ENCODE data around the gene RAB3B. TPM values are rescaled to one million over a fixed set of nuclear protein-coding genes. Genes with fewer than 3 reads are reported as not detected.

The RAB3B gene
- total RNA-seq, 1 donor from 2014 or later = not detected

DNA sequence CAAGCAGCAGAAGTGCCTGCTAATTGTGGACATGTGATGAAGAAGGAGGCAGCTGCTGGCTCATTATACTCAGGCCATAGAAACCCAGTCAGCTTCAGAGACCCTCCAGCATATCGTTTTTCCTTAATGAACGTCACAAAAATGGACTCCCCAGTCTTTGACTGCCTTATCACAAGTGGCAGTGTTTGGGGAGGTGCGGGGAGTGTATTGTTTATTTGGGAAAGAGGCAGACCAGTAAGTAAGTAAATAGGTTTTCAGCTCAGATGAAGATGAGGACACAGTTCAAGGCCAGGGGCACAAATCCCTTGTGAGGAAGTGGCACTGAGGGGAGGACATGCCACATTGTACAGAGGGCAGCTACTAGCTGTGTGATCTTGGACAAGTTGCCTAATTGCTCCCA, 68.5 kb downstream of the RAB3B start:
- DNase-seq = no peak
- no peak overlapping the region for H3K27ac ChIP-seq (replicated peaks)
- H3K4me1 ChIP-seq = no peaks in the 10 kb centered on the region
- intact Hi-C loops (cut with micrococcal nuclease) = no loop called here
- H3K36me3 ChIP-seq = no peaks in the 10 kb centered on the region
- TF ChIP-seq, protein P1, sequence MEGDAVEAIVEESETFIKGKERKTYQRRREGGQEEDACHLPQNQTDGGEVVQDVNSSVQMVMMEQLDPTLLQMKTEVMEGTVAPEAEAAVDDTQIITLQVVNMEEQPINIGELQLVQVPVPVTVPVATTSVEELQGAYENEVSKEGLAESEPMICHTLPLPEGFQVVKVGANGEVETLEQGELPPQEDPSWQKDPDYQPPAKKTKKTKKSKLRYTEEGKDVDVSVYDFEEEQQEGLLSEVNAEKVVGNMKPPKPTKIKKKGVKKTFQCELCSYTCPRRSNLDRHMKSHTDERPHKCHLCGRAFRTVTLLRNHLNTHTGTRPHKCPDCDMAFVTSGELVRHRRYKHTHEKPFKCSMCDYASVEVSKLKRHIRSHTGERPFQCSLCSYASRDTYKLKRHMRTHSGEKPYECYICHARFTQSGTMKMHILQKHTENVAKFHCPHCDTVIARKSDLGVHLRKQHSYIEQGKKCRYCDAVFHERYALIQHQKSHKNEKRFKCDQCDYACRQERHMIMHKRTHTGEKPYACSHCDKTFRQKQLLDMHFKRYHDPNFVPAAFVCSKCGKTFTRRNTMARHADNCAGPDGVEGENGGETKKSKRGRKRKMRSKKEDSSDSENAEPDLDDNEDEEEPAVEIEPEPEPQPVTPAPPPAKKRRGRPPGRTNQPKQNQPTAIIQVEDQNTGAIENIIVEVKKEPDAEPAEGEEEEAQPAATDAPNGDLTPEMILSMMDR (IDR thresholded peaks at IDR 0.05; ENCODE audit: borderline replicate concordance) = no peak
- peaks cover 85% of the 10 kb centered on the region for H3K27me3 ChIP-seq (ENCODE audit: low read depth)
- H3K9me3 ChIP-seq (replicated peaks) = no peaks in the 10 kb centered on the region
- no peak overlapping the region for H3K4me3 ChIP-seq

DNA sequence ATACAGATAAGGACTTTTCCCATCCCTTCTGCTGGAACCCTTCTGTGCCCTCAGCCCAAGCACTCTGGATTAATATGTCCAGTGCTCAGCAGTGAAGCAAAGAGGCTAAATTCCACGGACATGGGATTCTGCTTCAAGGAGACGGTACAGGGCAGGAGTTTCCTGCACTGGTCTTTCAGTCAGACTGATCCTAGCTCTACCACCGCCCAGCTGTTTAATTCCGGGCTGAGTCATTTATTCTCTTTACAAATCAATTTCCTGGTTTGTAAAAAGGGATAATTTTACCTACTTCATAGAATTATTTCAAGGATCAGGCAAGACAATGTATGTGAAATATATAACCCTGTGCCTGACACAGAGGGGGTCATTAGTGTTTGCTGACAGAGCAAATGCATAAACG, 70.4 kb downstream of the RAB3B start:
- H3K4me1 ChIP-seq = no peaks in the 10 kb centered on the region
- no peak for DNase-seq
- H3K4me3 ChIP-seq = no peak overlapping the region
- H3K27me3 ChIP-seq (ENCODE audit: low read depth) = peaks cover 82% of the 10 kb centered on the region
- H3K36me3 ChIP-seq = no peaks in the 10 kb centered on the region
- H3K27ac ChIP-seq (replicated peaks) = no peak overlapping the region
- TF ChIP-seq, protein P1 (IDR thresholded peaks at IDR 0.05; ENCODE audit: borderline replicate concordance) = no peak
- intact Hi-C loops (cut with micrococcal nuclease) = no loop called here
- no peaks in the 10 kb centered on the region for H3K9me3 ChIP-seq (replicated peaks)

DNA sequence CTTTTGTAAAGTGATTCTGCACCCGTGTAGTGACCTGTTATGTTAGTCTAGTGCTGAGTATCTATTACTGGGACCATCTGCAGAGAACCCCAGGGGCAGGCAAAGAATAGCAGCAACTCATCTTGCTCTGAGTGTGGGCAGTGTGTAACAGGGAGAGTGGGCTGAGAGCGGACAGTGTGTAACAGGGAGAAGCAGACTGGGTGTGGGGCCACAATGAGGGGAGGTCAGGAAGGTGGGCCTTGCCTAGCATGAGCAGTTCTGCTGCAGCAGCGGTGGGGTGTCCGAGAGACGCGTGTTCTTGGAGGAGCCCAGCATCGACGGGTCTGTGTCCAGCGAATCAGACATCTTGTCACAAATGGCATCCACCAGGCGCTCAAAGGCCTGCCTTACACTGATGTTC, 70.8 kb downstream of the RAB3B start:
- no peaks in the 10 kb centered on the region for H3K36me3 ChIP-seq
- H3K27me3 ChIP-seq (ENCODE audit: low read depth) = peaks cover 78% of the 10 kb centered on the region
- intact Hi-C loops (cut with micrococcal nuclease) = no loop called here
- H3K4me1 ChIP-seq = no peaks in the 10 kb centered on the region
- H3K9me3 ChIP-seq (replicated peaks) = no peaks in the 10 kb centered on the region
- no peak for DNase-seq
- no peak overlapping the region for H3K27ac ChIP-seq (replicated peaks)
- no peak overlapping the region for H3K4me3 ChIP-seq
- TF ChIP-seq, protein P1 (IDR thresholded peaks at IDR 0.05; ENCODE audit: borderline replicate concordance) = no peak

DNA sequence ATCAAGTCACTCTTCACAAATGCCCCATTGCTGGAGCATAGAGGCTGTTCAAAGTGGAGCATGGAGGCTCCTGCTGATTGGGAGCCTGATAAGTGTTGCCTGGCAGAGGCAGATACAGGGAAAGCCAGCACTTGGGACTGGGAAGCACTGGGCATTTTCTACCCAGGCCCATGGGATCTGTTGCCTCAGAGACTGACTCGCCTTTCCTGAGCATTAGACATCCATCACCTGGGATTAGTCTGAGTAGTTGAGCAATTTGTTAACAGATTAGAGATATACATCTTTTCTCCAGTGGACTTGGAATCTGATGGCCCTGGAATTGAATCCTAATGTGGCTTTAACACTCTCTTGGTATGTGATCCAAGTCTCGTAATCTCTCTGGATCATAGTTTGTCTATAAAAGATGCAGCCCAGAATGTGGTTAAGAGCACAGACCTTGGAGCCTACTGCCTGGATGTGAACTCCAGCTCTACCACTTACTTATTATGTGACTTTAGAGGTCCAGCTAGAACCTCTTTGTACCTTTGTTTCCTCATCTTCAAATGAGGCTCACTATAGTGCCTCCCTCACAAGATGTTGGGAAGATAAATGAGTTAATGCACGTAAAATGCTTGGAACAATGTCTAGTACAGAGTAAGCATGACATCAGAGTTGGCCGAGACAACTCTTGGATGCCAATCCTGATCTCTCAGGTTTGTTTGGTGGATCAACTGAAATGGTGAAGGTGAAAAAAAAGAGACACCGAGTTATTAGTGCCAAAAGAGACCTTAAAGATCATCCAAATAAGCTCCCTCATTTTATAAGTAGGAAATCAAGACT, 73.7 kb downstream of the RAB3B start:
- no peaks in the 10 kb centered on the region for H3K36me3 ChIP-seq
- H3K4me1 ChIP-seq = no peaks in the 10 kb centered on the region
- peaks cover 74% of the 10 kb centered on the region for H3K27me3 ChIP-seq (ENCODE audit: low read depth)
- no peak for DNase-seq
- H3K27ac ChIP-seq (replicated peaks) = no peak overlapping the region
- no peak overlapping the region for H3K4me3 ChIP-seq
- no peaks in the 10 kb centered on the region for H3K9me3 ChIP-seq (replicated peaks)
- intact Hi-C loops (cut with micrococcal nuclease) = no loop called here
- TF ChIP-seq, protein P1 (IDR thresholded peaks at IDR 0.05; ENCODE audit: borderline replicate concordance) = no peak

DNA sequence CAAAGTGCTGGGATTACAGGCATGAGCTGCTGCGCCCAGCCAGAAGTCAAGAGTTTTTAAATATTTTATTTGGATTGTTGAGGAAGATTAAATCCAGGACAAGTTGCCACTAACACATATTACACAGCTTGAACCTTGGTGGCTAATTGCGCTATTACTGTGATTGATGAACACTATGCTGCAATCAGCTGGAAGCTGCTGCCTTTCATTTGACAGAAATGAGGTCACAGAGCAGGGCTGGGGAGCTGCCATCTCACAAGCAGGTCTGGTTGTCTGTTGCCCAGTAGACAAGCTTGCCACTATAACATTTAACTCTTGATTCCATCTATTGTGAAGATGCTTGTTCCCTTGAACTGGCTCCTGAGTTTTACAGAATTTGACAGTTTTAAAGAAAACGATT, 74.5 kb downstream of the RAB3B start:
- no peaks in the 10 kb centered on the region for H3K36me3 ChIP-seq
- TF ChIP-seq, protein P1 (IDR thresholded peaks at IDR 0.05; ENCODE audit: borderline replicate concordance) = no peak
- H3K4me3 ChIP-seq = no peak overlapping the region
- no peaks in the 10 kb centered on the region for H3K9me3 ChIP-seq (replicated peaks)
- H3K27ac ChIP-seq (replicated peaks) = no peak overlapping the region
- H3K27me3 ChIP-seq (ENCODE audit: low read depth) = peaks cover 73% of the 10 kb centered on the region
- no peak for DNase-seq
- H3K4me1 ChIP-seq = no peaks in the 10 kb centered on the region
- intact Hi-C loops (cut with micrococcal nuclease) = no loop called here

Measured in left ventricle myocardium inferior (tissue), 1 donor.